HepG2 (cell line): ENCODE measurements around the gene CBFA2T2. TPM values are rescaled to one million over a fixed set of nuclear protein-coding genes. Genes with fewer than 3 reads are reported as not detected.
A peak's percentile ranks its signal among the peaks of the same experiment; 100 is the strongest.

Experiments used
- CENPT ChIP-seq: sonication (generic); formaldehyde crosslinking; IDR thresholded peaks from 2 replicates; pipeline ENCODE4 v1.8.0; 2022; ENCODE audit warnings: low read depth, mild to moderate bottlenecking, moderate library complexity, missing genetic modification reagents
- DMAP1 ChIP-seq: IDR thresholded peaks from 2 replicates; pipeline ENCODE4 v1.6.1; 2016
- DNMT3B ChIP-seq: conservative IDR thresholded peaks from 2 replicates; pipeline ENCODE4 v1.6.1; 2016; ENCODE audit warnings: missing biosample characterization, control low read depth
- HINFP ChIP-seq: sonication (generic); formaldehyde crosslinking; IDR thresholded peaks from 2 replicates; pipeline ENCODE4 v1.4.0; 2020; ENCODE audit warnings: low read depth, mild to moderate bottlenecking, missing genetic modification reagents
- KDM5B ChIP-seq: sonication (generic); formaldehyde crosslinking; IDR thresholded peaks from 2 replicates; pipeline ENCODE4 v1.4.0; 2020; ENCODE audit warnings: missing genetic modification reagents, mild to moderate bottlenecking, borderline replicate concordance
- MBNL3 ChIP-seq: fragments of 250-450 bp; sonication (Bioruptor Pico); conservative IDR thresholded peaks from 2 replicates; pipeline ENCODE4 v1.8.0; 2022; ENCODE audit warnings: mild to moderate bottlenecking, inconsistent platforms
- MED1 ChIP-seq: sonication (generic); formaldehyde crosslinking; IDR thresholded peaks from 2 replicates; pipeline ENCODE4 v1.4.0; 2020; ENCODE audit warnings: missing genetic modification reagents
- NBN ChIP-seq: fragments of 450-650 bp; conservative IDR thresholded peaks from 2 replicates; pipeline ENCODE4 v1.6.1; 2017
- NFIC ChIP-seq: IDR thresholded peaks from 2 replicates; pipeline ENCODE4 v1.6.1; 2012; ENCODE audit warnings: mild to moderate bottlenecking, low read length, inconsistent platforms
- STAG1 ChIP-seq: sonication (generic); formaldehyde crosslinking; IDR thresholded peaks from 2 replicates; pipeline ENCODE4 v1.4.0; 2020; ENCODE audit warnings: missing genetic modification reagents
- YEATS4 ChIP-seq: sonication (generic); formaldehyde crosslinking; IDR thresholded peaks from 2 replicates; pipeline ENCODE4 v1.4.0; 2020; ENCODE audit warnings: missing genetic modification reagents, borderline replicate concordance
- ZFAT ChIP-seq: sonication (generic); formaldehyde crosslinking; conservative IDR thresholded peaks from 2 replicates; pipeline ENCODE4 v1.8.1; 2023; ENCODE audit warnings: missing genetic modification reagents, inconsistent platforms
- ZNF337 ChIP-seq: sonication (generic); formaldehyde crosslinking; IDR thresholded peaks from 2 replicates; pipeline ENCODE4 v1.5.1; 2020; ENCODE audit warnings: missing genetic modification reagents, low read depth, mild to moderate bottlenecking, borderline replicate concordance
- ZNF501 ChIP-seq: sonication (generic); formaldehyde crosslinking; IDR thresholded peaks from 2 replicates; pipeline ENCODE4 v1.5.1; 2020; ENCODE audit warnings: mild to moderate bottlenecking, moderate library complexity, missing genetic modification reagents
- ZNF562 ChIP-seq: sonication (generic); formaldehyde crosslinking; IDR thresholded peaks from 2 replicates; pipeline ENCODE4 v1.8.0; 2022; ENCODE audit warnings: missing genetic modification reagents, borderline replicate concordance
- ZNF850 ChIP-seq: sonication (generic); formaldehyde crosslinking; conservative IDR thresholded peaks from 2 replicates; pipeline ENCODE4 v1.9.0; 2021; ENCODE audit warnings: mild to moderate bottlenecking, missing genetic modification reagents
- polyA plus RNA-seq, 8 experiments: library from polyadenylated mRNA; depleted of rRNA in 3 of 8; stranded (reverse) in 7 of 8; unstranded in 1 of 8; fragments of >200 nt; fragmentation: Illumina TruSeq in 4 of 8; extraction: Trizol in 4 of 8; gene quantifications; 2 replicates each; pipeline versions ENCODE4 v1.2.1 to v1.2.3, GENCODE V29; 2011 to 2016; ENCODE audit warnings: low read depth in 4 of 8, missing spikeins in 1 of 8, mixed read lengths in 1 of 8; ENCODE audit not compliant: insufficient read depth in 1 of 8
- total RNA-seq, 5 experiments: library from RNA; depleted of rRNA; stranded (reverse); fragments of >200 nt; fragmentation: Illumina TruSeq; extraction: Trizol; gene quantifications; 2 replicates each; pipeline ENCODE4 v1.2.3, GENCODE V29; 2016; ENCODE audit warnings: low read depth in 1 of 5
- TF ChIP-seq, protein P1 (sequence below): sonication (generic); formaldehyde crosslinking; IDR thresholded peaks from 2 replicates; pipeline ENCODE4 v1.5.1; 2020; ENCODE audit warnings: mild to moderate bottlenecking, missing genetic modification reagents, borderline replicate concordance
- TF ChIP-seq, protein P2 (sequence below): sonication (generic); formaldehyde crosslinking; IDR thresholded peaks from 2 replicates; pipeline ENCODE4 v1.4.0; 2020; ENCODE audit warnings: missing genetic modification reagents, low read depth, mild to moderate bottlenecking, borderline replicate concordance
- TF ChIP-seq, protein P3 (sequence below): sonication (generic); formaldehyde crosslinking; IDR thresholded peaks from 2 replicates; pipeline ENCODE4 v1.4.0; 2020; ENCODE audit warnings: missing genetic modification reagents, borderline replicate concordance
- TF ChIP-seq, protein P4 (sequence below): IDR thresholded peaks from 2 replicates; pipeline ENCODE4 v1.6.1; 2016; ENCODE audit warnings: missing biosample characterization, missing genetic modification reagents, low read depth
- TF ChIP-seq, protein P5 (sequence below): sonication (generic); formaldehyde crosslinking; IDR thresholded peaks from 2 replicates; pipeline ENCODE4 v1.5.1; 2020; ENCODE audit warnings: missing genetic modification reagents, mild to moderate bottlenecking, borderline replicate concordance

CBFA2T2 gene
- total and polyA plus RNA-seq, 2 of the 13 experiments (the other 11 are each of a cell fraction or from before 2014, with no cell fraction given): 6.3 to 21.2 TPM

DNA sequence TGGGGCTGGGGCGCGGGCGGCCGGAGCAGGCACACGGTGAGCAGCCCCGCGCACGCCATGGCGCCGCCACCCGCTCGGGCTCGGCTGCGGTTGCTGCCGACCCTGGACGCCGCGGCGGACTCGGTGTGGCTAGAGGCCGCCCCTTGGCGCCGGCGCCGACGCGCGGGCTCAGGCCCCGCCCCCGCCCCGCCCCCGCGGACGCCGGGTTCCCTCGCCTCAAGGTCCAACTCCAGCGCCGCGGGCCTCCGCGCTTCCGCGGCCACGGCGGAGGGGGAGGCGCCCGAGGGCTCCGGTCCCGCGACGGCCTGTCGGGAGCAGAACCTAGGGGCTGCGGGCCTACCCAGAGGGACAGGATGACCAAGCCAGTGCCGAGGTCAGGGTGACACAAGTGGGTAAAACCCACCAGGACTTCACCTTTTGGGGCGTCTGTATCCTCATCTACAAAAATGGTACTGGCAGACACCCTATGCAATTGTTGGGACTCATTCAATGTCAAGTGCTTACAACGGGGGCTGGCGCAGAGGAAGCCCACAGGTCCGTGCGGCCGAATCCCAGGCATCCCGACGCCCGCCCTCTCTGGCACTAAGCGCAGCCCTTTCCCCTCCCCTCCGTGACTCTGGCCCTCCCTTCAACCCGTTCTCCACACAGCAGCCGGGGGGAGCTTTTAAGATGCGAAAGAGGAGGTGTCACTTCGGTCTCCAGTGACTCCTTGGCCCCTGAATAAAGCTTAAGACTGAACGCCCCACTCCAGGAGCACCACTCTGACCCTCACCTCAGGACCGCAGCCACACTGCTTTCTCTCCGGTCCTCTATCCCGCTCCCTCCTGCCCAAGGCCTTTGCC is 184.6 kb downstream of the CBFA2T2 start, which contains the start of gene NECAB3 (continued):
- no peak for TF ChIP-seq CENPT (CRISPR knock-in tag)
- TF ChIP-seq, protein P1, sequence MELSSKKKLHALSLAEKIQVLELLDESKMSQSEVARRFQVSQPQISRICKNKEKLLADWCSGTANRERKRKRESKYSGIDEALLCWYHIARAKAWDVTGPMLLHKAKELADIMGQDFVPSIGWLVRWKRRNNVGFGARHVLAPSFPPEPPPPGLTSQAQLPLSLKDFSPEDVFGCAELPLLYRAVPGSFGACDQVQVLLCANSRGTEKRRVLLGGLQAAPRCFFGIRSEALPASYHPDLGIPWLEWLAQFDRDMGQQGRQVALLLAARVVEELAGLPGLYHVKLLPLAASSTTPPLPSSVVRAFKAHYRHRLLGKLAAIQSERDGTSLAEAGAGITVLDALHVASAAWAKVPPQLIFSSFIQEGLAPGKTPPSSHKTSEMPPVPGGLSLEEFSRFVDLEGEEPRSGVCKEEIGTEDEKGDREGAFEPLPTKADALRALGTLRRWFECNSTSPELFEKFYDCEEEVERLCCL (CRISPR knock-in tag): no peak; the same call in 1 of the 2 replicates
- TF ChIP-seq DNMT3B: 0 out of 2 replicates have a peak, but pooled peaks have one; percentile 35
- peak; percentile 97 for TF ChIP-seq YEATS4
- no peak for TF ChIP-seq MBNL3 (CRISPR knock-in tag)
- no peak; the same call in 1 of the 2 replicates for TF ChIP-seq ZNF337 (CRISPR knock-in tag)
- TF ChIP-seq, protein P2, sequence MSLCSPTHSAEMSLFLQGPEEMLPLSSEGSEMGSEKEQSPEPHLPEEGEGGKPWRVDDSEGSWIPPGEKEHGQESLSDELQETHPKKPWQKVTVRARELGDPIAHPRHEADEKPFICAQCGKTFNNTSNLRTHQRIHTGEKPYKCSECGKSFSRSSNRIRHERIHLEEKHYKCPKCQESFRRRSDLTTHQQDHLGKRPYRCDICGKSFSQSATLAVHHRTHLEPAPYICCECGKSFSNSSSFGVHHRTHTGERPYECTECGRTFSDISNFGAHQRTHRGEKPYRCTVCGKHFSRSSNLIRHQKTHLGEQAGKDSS (CRISPR knock-in tag): peak; percentile 65
- TF ChIP-seq NBN: no peak
- TF ChIP-seq MED1: peak; percentile 54
- TF ChIP-seq, protein P3, sequence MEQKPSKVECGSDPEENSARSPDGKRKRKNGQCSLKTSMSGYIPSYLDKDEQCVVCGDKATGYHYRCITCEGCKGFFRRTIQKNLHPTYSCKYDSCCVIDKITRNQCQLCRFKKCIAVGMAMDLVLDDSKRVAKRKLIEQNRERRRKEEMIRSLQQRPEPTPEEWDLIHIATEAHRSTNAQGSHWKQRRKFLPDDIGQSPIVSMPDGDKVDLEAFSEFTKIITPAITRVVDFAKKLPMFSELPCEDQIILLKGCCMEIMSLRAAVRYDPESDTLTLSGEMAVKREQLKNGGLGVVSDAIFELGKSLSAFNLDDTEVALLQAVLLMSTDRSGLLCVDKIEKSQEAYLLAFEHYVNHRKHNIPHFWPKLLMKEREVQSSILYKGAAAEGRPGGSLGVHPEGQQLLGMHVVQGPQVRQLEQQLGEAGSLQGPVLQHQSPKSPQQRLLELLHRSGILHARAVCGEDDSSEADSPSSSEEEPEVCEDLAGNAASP (CRISPR knock-in tag): 0 out of 2 replicates have a peak, but pooled peaks have one; percentile 34
- TF ChIP-seq ZNF562 (CRISPR knock-in tag): no peak
- TF ChIP-seq STAG1 (CRISPR knock-in tag): peak; percentile 16
- TF ChIP-seq, protein P4, sequence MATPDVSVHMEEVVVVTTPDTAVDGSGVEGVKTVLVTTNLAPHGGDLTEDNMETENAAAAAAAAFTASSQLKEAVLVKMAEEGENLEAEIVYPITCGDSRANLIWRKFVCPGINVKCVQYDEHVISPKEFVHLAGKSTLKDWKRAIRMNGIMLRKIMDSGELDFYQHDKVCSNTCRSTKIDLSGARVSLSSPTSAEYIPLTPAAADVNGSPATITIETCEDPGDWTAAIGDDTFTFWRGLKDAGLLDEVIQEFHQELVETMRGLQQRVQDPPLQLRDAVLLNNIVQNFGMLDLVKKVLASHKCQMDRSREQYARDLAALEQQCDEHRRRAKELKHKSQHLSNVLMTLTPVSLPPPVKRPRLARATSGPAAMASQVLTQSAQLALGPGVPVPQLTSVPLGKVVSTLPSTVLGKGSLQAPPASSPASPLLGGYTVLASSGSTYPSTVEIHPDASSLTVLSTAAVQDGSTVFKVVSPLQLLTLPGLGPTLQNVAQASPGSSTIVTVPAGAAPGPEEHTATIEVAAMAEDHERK: 0 out of 2 replicates have a peak, but pooled peaks have one; percentile 19
- TF ChIP-seq ZNF850 (CRISPR knock-in tag): peak; percentile 96
- peak; percentile 99 for TF ChIP-seq HINFP (CRISPR knock-in tag)
- TF ChIP-seq, protein P5, sequence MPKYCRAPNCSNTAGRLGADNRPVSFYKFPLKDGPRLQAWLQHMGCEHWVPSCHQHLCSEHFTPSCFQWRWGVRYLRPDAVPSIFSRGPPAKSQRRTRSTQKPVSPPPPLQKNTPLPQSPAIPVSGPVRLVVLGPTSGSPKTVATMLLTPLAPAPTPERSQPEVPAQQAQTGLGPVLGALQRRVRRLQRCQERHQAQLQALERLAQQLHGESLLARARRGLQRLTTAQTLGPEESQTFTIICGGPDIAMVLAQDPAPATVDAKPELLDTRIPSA (CRISPR knock-in tag): no peak
- no peak for TF ChIP-seq ZFAT (CRISPR knock-in tag)
- peak; percentile 74 for TF ChIP-seq ZNF501 (CRISPR knock-in tag)
- no peak; the same call in 1 of the 2 replicates for TF ChIP-seq NFIC
- peak; percentile 66 for TF ChIP-seq DMAP1 (CRISPR knock-in tag)
- TF ChIP-seq KDM5B: peak; percentile 64; the same call in 1 of the 2 replicates
